GM19023 (cell line): ENCODE results near the gene EMP3.
"Not testable (repeated sequence)": the region's sequence is repeated elsewhere in the genome, so short reads cannot be mapped to it uniquely, and the experiment has no call there.

ENCODE experiments used
- ATAC-seq: cut with Tn5 transposase; IDR thresholded peaks from one replicate; pipeline ENCODE4 v1.9.1; 2021; ENCODE audit warnings: mild to moderate bottlenecking, moderate library complexity; ENCODE audit not compliant: unreplicated experiment

Gene EMP3

GRCh38 chr19:48315712-48316111, 9.6 kb upstream of the EMP3 start:
- no peak for ATAC-seq

GRCh38 chr19:48317708-48317960, 7.7 kb upstream of the EMP3 start:
- ATAC-seq: not testable (repeated sequence)

GRCh38 chr19:48318286-48318987, 6.9 kb upstream of the EMP3 start:
- ATAC-seq: no peak

- no peak for ATAC-seq
Observed at GRCh38 chr19:48319647-48320541, 5.5 kb upstream of the EMP3 start.

GRCh38 chr19:48321372-48321621, 4.1 kb upstream of the EMP3 start:
- ATAC-seq: peak; percentile 51

- ATAC-seq: peak; percentile 68
Observed at GRCh38 chr19:48321622-48322591, 3.4 kb upstream of the EMP3 start.

- ATAC-seq: no peak
Observed at GRCh38 chr19:48329167-48329891, 4.0 kb downstream of the EMP3 start.

GRCh38 chr19:48330012-48330681, 4.8 kb downstream of the EMP3 start:
- no peak for ATAC-seq

GRCh38 chr19:48332351-48332661, 7.0 kb downstream of the EMP3 start:
- no peak for ATAC-seq

- ATAC-seq: peak; percentile 52
Observed at GRCh38 chr19:48332662-48333466, 7.5 kb downstream of the EMP3 start.

- ATAC-seq: peak; percentile 62
Observed at GRCh38 chr19:48333467-48334384, 8.4 kb downstream of the EMP3 start.

GRCh38 chr19:48338253-48338755, 13.0 kb downstream of the EMP3 start:
- ATAC-seq: no peak

GRCh38 chr19:48338802-48339503, 13.6 kb downstream of the EMP3 start:
- no peak for ATAC-seq

- ATAC-seq: no peak
Observed at GRCh38 chr19:48340995-48341394, 15.6 kb downstream of the EMP3 start.

GRCh38 chr19:48341515-48342413, 16.4 kb downstream of the EMP3 start:
- no peak for ATAC-seq

GRCh38 chr19:48342414-48342738, 17.0 kb downstream of the EMP3 start:
- ATAC-seq: no peak
